BJ (cell line): ENCODE results near the gene HYLS1. TPM values are rescaled to one million over a fixed set of nuclear protein-coding genes. Genes with fewer than 3 reads are reported as not detected.

Experiments used
- CTCF ChIA-PET: fragments of 350-600 bp; formaldehyde crosslinking; extraction: SDS; loops from one replicate; lab custom pipeline; 2021; ENCODE audit warnings: antibody characterized with exemption, inconsistent platforms; lab: Yijun Ruan, JAX
- POLR2A ChIA-PET: fragments of 300-600 bp; sonication (Branson Sonifier 250); formaldehyde crosslinking; extraction: SDS; loops from one replicate; lab custom pipeline; 2021; ENCODE audit warnings: antibody characterized with exemption; lab: Charles Lee
- DNase-seq: peaks from one replicate; pipeline ENCODE4 v3.0.0-alpha.2; 2011; ENCODE audit warnings: low read depth
- H3K27me3 ChIP-seq: 2 replicates; pipeline ENCODE4 v1.6.0; 2011; ENCODE audit warnings: low read length; ENCODE audit not compliant: control insufficient read depth, insufficient read depth
- H3K36me3 ChIP-seq: 2 replicates; pipeline ENCODE4 v1.5.1; 2011; ENCODE audit warnings: low read length; ENCODE audit not compliant: control insufficient read depth, insufficient read depth
- H3K4me3 ChIP-seq: 2 replicates; pipeline ENCODE4 v1.5.1; 2011; ENCODE audit warnings: low read depth, mild to moderate bottlenecking, control low read depth, low read length
- CTCF ChIP-seq: IDR thresholded peaks from 2 replicates; pipeline ENCODE4 v1.5.1; 2011; ENCODE audit warnings: low read depth, mild to moderate bottlenecking, control low read depth, inconsistent platforms, low read length, moderate library complexity; ENCODE audit not compliant: insufficient read depth
- polyA plus RNA-seq: library from polyadenylated mRNA; depleted of rRNA; stranded (reverse); fragments of >200 nt; gene quantifications from 2 replicates; pipeline ENCODE4 v1.2.3, GENCODE V29; 2011

HYLS1 gene
- polyA plus RNA-seq, 1 experiment, result 4.3 TPM

DNA sequence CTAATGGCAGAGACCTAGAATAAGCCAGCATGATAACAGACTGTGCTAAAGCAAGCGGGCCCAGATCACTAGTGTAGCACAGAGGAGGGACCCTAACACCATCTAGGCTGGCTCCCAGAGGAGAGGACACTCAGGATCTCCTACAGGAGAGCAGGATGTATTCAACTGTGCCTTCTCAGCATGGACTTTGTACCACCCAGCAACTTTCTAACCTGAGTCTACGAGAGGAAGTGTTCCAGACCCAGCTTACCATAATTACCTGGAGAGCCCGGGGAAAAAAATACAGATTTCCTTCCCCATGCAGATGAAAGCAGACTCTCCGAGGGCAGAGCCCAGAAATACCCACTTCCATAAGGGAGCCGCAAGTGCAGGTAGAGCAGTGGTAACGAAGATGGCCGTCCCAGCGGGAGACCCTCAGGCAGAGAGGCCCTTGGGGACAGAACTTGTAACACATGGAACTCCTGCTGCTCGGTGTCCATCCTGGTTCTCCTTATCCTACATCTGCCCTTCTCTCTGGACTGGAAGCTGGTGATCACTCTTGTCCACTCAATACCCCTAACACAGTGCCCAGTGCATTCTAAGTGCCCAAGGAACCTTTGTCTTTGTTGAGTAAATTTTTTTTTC, 37.0 kb downstream of the HYLS1 start:
- no peak for DNase-seq
- Histone ChIP-seq H3K27me3 (peaks cover 3% of the 10 kb centered on the region; the same call in 1 of the 2 replicates), H3K4me3 (no peak overlapping the region), H3K36me3 (no peaks in the 10 kb centered on the region)
- no peak for TF ChIP-seq CTCF
- CTCF ChIA-PET, result interaction anchor here (0.6 to 4.0 kb wide), 6 partner anchors 8 to 734 kb away, joined by 3 to 67 read pairs (median 6); no protein-coding TSS in a partner anchor
- POLR2A ChIA-PET, result no interaction called here

- no peaks in the 10 kb centered on the region for H3K36me3 ChIP-seq
- ChIA-PET CTCF (interaction anchor here (0.6 to 4.0 kb wide), 3 partner anchors 16 to 735 kb away, joined by 3 to 67 read pairs (median 4); no protein-coding TSS in a partner anchor), POLR2A (no interaction called here)
Observed at GRCh38 chr11:125925247-125925740, 37.8 kb downstream of the HYLS1 start.

DNA sequence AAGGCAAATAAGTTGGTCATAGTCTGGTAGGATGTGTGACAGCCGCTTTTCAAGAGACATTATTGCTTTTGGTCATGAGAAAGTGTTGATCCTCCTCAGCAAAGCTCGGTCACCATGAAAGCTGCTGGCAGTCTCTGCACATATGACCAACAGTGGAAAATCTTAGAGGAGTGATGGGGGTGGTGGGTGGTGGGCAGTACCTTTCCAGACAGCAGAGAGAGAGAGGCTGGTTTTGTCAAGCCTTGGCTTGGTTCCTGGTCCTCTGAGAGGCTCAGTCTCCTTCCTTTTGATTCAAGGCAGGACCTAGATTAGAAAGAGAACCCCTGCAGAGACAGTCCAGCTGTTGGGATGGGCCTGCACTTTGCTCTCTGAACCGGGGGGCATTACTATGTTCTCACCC, 38.3 kb downstream of the HYLS1 start:
- H3K36me3 ChIP-seq, result no peaks in the 10 kb centered on the region
- CTCF ChIA-PET, result interaction anchor here (0.9 to 4.0 kb wide), 2 partner anchors 16 to 268 kb away, joined by 4 to 67 read pairs; no protein-coding TSS in a partner anchor
- peaks cover 1% of the 10 kb centered on the region; the same call in 1 of the 2 replicates for H3K27me3 ChIP-seq
- TF ChIP-seq CTCF, result no peak
- no peak for DNase-seq
- POLR2A ChIA-PET, result no interaction called here
- no peak overlapping the region for H3K4me3 ChIP-seq

More at GRCh38 chr11:125925247-125925740, 37.8 kb downstream of the HYLS1 start:
- no peak for TF ChIP-seq CTCF
- Histone ChIP-seq H3K4me3 (no peak overlapping the region), H3K27me3 (peaks cover 3% of the 10 kb centered on the region; the same call in 1 of the 2 replicates)
- DNase-seq, result no peak

- H3K36me3 ChIP-seq, result no peaks in the 10 kb centered on the region
- DNase-seq, result no peak
- no peak overlapping the region for H3K4me3 ChIP-seq
- ChIA-PET POLR2A (no interaction called here), CTCF (interaction anchor here (1.4 kb wide), 1 partner anchor 10 kb away, joined by 3 read pairs; no protein-coding TSS in a partner anchor)
- TF ChIP-seq CTCF, result no peak
- peaks cover 6% of the 10 kb centered on the region; the same call in 1 of the 2 replicates for H3K27me3 ChIP-seq
Observed at GRCh38 chr11:125926682-125927081, 39.2 kb downstream of the HYLS1 start.

DNA sequence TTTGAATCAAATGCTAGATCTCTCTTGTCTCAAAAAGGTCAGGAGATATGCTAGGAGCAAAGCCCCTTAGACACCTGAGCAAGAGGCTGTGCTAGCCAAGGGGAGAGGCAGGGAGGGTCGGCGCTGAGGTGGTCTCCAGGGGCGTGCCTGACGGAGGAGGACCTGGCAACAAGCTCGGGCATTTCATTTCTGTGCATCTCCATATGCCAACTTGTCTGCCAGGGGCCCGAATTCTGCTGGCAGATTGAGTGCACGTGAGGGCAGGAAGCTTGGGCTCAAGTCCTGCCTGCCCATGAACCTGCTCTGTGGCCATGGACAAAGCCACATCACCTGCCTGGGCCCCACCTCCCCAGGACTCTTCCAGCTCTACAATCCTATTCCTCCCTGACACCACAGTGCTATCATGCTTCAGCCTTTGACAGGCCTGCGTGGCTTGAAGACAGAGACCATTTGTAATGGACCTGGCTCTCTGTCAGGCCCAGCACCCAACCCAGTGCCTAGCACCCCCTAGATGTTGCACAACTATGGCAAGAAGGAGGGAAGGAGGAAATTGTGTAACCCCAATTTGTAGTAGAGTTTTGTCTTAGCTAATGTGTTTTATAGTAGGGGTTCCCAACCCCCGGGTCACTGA, 42.1 kb downstream of the HYLS1 start:
- Histone ChIP-seq H3K4me3 (no peak overlapping the region), H3K36me3 (no peaks in the 10 kb centered on the region), H3K27me3 (peaks cover 7% of the 10 kb centered on the region; the same call in 1 of the 2 replicates)
- ChIA-PET CTCF (interaction anchor here (0.7 to 1.0 kb wide), 2 partner anchors 13 to 264 kb away, joined by 3 read pairs; no protein-coding TSS in a partner anchor), POLR2A (no interaction called here)
- no peak for DNase-seq
- TF ChIP-seq CTCF, result no peak
